CD4-positive, CD25-positive, alpha-beta regulatory T cell (primary cell): Measurements from ENCODE around the gene MT1H. TPM values are rescaled to one million over a fixed set of nuclear protein-coding genes. Genes with fewer than 3 reads are reported as not detected.

Source experiments
- ATAC-seq, 2 donors: fragments of 150-1000 bp; cut with Tn5 transposase; one replicate each; pipeline ENCODE4 v1.10.0; 2021; ENCODE audit warnings: low read depth in 2 of 2, moderate number of reproducible peaks in 2 of 2, moderate library complexity in 1 of 2
- DNase-seq, 3 donors: peaks; one replicate each; pipeline versions ENCODE4 v3.0.0 to v3.0.0-alpha.2; 2012 to 2022; ENCODE audit warnings: mixed read lengths in 1 of 3
- H3K27ac ChIP-seq: one replicate; pipeline ENCODE4 v1.7.0; 2013; ENCODE audit warnings: mild to moderate bottlenecking, low read length; ENCODE audit not compliant: insufficient read depth, poor library complexity, severe bottlenecking
- H3K27me3 ChIP-seq: one replicate; pipeline ENCODE4 v1.7.0; 2013; ENCODE audit warnings: low read length; ENCODE audit not compliant: control insufficient read depth, insufficient read depth
- H3K36me3 ChIP-seq: one replicate; pipeline ENCODE4 v1.7.0; 2013; ENCODE audit warnings: mild to moderate bottlenecking, low read length, moderate library complexity; ENCODE audit not compliant: control insufficient read depth, insufficient read depth
- H3K4me1 ChIP-seq: 2 replicates; pipeline ENCODE4 v1.7.0; 2013; ENCODE audit warnings: mild to moderate bottlenecking, low read length; ENCODE audit not compliant: insufficient read depth, control insufficient read depth, poor library complexity, severe bottlenecking
- H3K4me3 ChIP-seq: one replicate; pipeline ENCODE4 v1.7.0; 2013; ENCODE audit warnings: low read depth, mild to moderate bottlenecking, low read length, moderate library complexity
- H3K9me3 ChIP-seq, 2 experiments: 1 replicate in 1 of 2; 2 replicates in 1 of 2; pipeline ENCODE4 v1.7.0; 2013; ENCODE audit warnings: low read length in 2 of 2, mild to moderate bottlenecking in 1 of 2, moderate library complexity in 1 of 2; ENCODE audit not compliant: control insufficient read depth in 2 of 2
- H3K27ac Mint-ChIP-seq, 3 donors: one replicate each; pipeline ENCODE4 v1.8.0; 2020 to 2022; ENCODE audit warnings: mild to moderate bottlenecking in 3 of 3, mixed read lengths in 3 of 3, moderate library complexity in 2 of 3
- H3K27me3 Mint-ChIP-seq: one replicate; pipeline ENCODE4 v1.8.0; 2022; ENCODE audit warnings: mild to moderate bottlenecking, mixed read lengths
- H3K36me3 Mint-ChIP-seq: one replicate; pipeline ENCODE4 v1.8.0; 2020; ENCODE audit warnings: mixed read lengths
- H3K4me1 Mint-ChIP-seq, 4 donors: one replicate each; pipeline ENCODE4 v1.8.0; 2020 to 2022; ENCODE audit warnings: mixed read lengths in 4 of 4, mild to moderate bottlenecking in 1 of 4
- H3K4me3 Mint-ChIP-seq, 4 donors: one replicate each; pipeline ENCODE4 v1.8.0; 2020 to 2022; ENCODE audit warnings: mild to moderate bottlenecking in 4 of 4, mixed read lengths in 4 of 4, moderate library complexity in 3 of 4
- H3K9me3 Mint-ChIP-seq, 7 donors: one replicate each; pipeline ENCODE4 v1.8.0; 2020 to 2022; ENCODE audit warnings: mixed read lengths in 7 of 7, mild to moderate bottlenecking in 3 of 7, moderate library complexity in 2 of 7
- polyA plus RNA-seq, 4 donors: library from polyadenylated mRNA; unstranded; fragments of 300-500 nt; fragmentation: Illumina TruSeq; gene quantifications; one replicate each; pipeline ENCODE4 v1.2.3, GENCODE V29; 2021
- total RNA-seq: library from RNA; stranded (reverse); gene quantifications from one replicate; pipeline ENCODE4 v1.2.3, GENCODE V29; 2022

Gene MT1H
- total and polyA plus RNA-seq, 5 donors from 2014 or later = not detected

DNA sequence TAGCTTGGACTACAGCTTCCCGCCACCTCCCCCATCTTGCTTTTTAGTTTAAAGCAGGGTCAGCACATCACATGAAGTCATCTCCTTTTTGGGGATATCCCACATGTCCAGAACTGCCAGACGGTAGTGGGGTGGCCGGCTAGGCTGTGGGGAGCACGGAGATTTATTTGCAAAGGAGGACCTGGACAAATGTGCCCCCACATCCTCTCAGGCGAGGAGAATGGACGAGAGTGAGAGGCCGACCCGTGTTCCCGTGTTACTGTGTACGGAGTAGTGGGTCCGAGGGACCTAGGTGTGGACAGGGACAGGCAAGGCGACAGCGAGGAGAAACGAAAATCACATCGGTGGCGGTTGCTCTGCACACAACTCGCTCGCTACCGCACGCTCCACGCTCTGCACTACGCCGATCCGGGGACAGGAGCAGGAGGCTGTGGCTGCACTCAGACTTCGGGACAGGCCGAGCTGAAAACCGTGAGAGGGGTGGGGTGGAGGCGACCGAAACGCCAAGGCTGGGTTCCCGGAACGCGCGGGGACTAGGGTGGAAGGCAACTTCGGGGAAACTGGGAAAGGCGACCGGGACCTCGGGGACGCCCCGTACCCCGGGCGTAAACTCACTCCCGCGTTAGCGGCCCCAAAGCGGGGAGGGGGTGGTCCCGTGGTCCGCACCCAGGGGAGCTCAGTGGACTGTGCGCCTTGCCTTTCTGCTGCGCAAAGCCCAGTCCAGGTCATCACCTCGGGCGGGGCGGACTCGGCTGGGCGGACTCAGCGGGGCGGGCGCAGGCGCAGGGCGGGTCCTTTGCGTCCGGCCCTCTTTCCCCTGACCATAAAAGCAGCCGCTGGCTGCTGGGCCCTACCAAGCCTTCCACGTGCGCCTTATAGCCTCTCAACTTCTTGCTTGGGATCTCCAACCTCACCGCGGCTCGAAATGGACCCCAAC is 31.5 kb upstream of the MT1H start, which contains the start of gene MT1A:
Gene MT1A, plus strand, starts transcription at position 853 of the 937 bp plus-strand sequence. Its CDS starts 73 bp downstream, at position 926.
- ATAC-seq = no peak

DNA sequence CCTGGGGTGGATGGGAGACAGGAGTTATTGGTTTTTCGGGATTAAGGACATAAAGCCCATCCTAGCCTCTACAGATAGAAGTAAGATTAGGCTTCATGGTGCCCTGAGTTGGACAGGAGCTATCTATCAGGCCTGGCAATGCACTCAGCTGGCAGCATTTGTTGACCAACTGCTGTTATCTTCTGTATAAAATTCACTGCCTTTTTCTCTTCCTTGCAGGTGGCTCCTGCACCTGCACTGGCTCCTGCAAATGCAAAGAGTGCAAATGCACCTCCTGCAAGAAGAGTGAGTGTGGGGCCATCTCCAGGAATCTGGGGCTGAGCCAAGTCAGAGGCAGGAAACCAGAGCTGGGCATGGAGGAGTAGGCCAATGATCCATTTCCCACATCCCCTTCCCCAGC is 30.6 kb upstream of the MT1H start:
- peaks cover 27% of the 10 kb centered on the region for H3K4me1 ChIP-seq
- peaks cover 41% of the 10 kb centered on the region for H3K27me3 ChIP-seq
- Mint-ChIP-seq H3K9me3 (peaks cover 0 to 1% (median 0%) of the 10 kb centered on the region in 7 donors), H3K4me3 (no peak overlapping the region), H3K4me1 (peaks cover 0 to 35% (median 23%) of the 10 kb centered on the region in 4 donors), H3K27me3 (peaks cover 77% of the 10 kb centered on the region), H3K36me3 (no peaks in the 10 kb centered on the region), H3K27ac (no peak overlapping the region)
- H3K36me3 ChIP-seq = no peaks in the 10 kb centered on the region
- ATAC-seq (no peak), DNase-seq (no peak)
- H3K27ac ChIP-seq = no peak overlapping the region
- no peaks in the 10 kb centered on the region for H3K9me3 ChIP-seq
- no peak overlapping the region for H3K4me3 ChIP-seq

More for the DNA sequence above, 31.5 kb upstream of the MT1H start, which contains the start of gene MT1A:
- Histone ChIP-seq H3K4me1 (peaks cover 17% of the 10 kb centered on the region), H3K9me3 (no peaks in the 10 kb centered on the region), H3K36me3 (no peaks in the 10 kb centered on the region), H3K27ac (no peak within 1 kb of the TSS), H3K4me3 (no peak within 1 kb of the TSS), H3K27me3 (peaks cover 43% of the 10 kb centered on the region)
- Mint-ChIP-seq H3K36me3 (no peaks in the 10 kb centered on the region), H3K4me3 (peak within 1 kb of the TSS in 3 of 4 donors; percentile 8 to 29 (median 10)), H3K27ac (no peak within 1 kb of the TSS), H3K9me3 (peaks cover 0 to 1% (median 0%) of the 10 kb centered on the region in 7 donors), H3K4me1 (peaks cover 0 to 37% (median 19%) of the 10 kb centered on the region in 4 donors), H3K27me3 (peaks cover 87% of the 10 kb centered on the region)
- DNase-seq = no peak

DNA sequence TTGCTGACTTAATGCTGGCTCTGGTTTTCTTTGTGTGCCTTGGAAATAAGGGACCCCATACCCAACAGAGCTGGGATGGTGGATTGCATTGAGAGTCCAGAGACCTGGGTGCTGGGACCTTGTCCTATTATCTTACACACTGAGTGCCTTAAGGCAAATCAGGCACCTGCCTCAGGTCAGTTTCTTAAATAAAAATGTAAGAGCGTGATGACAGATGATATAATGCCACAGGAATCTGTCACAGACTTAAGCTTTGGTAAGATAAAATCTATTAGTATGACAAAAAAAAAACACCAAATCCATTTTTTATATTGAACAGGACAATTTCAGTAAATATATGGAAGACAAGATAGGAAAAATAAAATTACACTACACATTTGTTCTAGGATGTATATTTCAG is 29.5 kb upstream of the MT1H start:
- Histone ChIP-seq H3K27ac (no peak overlapping the region), H3K27me3 (peaks cover 37% of the 10 kb centered on the region), H3K4me3 (no peak overlapping the region), H3K4me1 (peaks cover 26% of the 10 kb centered on the region), H3K9me3 (no peaks in the 10 kb centered on the region), H3K36me3 (no peaks in the 10 kb centered on the region)
- Mint-ChIP-seq H3K27me3 (peaks cover 67% of the 10 kb centered on the region), H3K27ac (no peak overlapping the region), H3K4me1 (peaks cover 0 to 37% (median 18%) of the 10 kb centered on the region in 4 donors), H3K36me3 (no peaks in the 10 kb centered on the region), H3K4me3 (no peak overlapping the region), H3K9me3 (no peaks in the 10 kb centered on the region)
- DNase-seq = no peak
- no peak for ATAC-seq

DNA sequence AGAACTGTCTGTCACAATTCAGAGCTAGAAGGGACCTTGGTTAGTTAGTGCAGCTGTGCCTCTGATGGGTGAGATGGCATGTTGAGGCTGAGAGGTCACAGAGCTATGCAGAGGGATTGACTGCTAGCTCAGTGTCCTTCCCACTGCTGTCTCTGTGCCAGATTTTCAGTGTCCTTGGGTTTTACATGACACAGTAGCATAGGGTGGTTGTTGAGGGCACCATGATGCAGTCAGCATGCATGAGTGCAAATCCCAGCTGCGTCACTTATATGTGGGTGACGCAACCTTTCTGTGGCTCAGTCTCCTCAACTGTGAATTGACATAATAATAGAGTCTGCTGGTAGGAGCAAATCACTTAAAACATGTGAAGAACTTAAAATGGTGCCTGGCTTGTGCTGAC is 28.4 kb upstream of the MT1H start:
- H3K4me3 ChIP-seq = no peak overlapping the region
- Mint-ChIP-seq H3K27me3 (peaks cover 59% of the 10 kb centered on the region), H3K4me1 (peaks cover 0 to 30% (median 17%) of the 10 kb centered on the region in 4 donors), H3K27ac (no peak overlapping the region), H3K9me3 (no peaks in the 10 kb centered on the region), H3K36me3 (no peaks in the 10 kb centered on the region), H3K4me3 (no peak overlapping the region)
- no peak overlapping the region for H3K27ac ChIP-seq
- no peaks in the 10 kb centered on the region for H3K9me3 ChIP-seq
- H3K27me3 ChIP-seq = peaks cover 36% of the 10 kb centered on the region
- DNase-seq (no peak), ATAC-seq (no peak)
- no peaks in the 10 kb centered on the region for H3K36me3 ChIP-seq
- peaks cover 17% of the 10 kb centered on the region for H3K4me1 ChIP-seq

DNA sequence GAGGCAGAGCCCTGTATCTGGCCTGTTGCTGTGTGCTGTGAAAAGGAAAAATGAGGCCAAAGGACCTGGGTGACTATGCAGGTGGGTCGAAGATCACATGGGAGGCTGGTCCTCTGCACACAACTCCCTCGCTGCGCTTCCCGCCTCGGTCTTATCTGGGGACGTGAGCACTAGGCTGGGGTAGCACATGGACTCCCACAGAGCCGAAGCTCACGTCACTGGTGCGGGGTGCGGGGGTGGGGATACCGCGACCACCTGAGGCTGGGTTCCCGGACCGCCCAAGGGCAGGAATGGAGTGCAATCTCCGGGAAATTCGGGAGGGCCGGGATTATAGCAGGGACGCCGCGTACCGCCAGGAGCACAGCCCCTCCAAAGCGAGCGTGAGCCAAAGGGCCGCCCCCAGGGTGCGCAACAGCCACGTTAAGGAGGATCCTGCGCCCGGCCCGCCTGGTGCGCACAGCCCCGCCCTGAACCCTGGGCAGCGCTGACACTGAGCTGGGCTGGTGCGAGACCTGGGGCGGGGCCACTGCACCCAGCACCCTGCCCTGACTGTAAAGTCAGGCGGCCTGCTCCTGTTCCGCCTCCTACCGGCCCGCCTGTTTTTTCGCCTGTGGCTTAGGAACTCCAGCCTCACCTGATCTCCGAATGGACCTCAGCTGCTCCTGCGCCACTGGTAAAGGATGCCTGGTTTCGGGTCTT is 26.4 kb upstream of the MT1H start:
- ATAC-seq = peak; percentile 98 to 99
- H3K4me3 ChIP-seq = peak overlapping the region; percentile 45

DNA sequence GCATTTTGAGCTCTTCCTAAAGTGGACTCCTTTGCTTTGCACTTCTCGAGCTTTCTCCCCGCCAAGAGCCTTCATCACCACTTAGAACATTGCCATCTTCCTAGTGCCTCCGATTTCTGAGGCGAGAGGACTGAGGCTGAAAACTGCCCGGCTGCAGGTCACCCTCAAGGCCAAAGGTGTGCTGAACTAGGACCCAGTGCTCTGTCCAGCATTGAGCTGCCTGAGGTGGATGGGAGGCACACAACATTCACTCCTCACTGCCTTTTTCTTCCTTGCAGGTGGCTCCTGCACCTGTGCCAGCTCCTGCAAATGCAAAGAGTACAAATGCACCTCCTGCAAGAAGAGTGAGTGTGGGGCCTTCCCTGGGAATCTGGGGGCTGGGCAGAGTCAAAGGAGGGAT is 25.8 kb upstream of the MT1H start:
- no peak for ATAC-seq
- Mint-ChIP-seq H3K4me1 (peaks cover 0 to 24% (median 9%) of the 10 kb centered on the region in 4 donors), H3K36me3 (no peaks in the 10 kb centered on the region), H3K4me3 (peak overlapping the region; percentile 2 to 86 (median 46)), H3K9me3 (no peaks in the 10 kb centered on the region), H3K27me3 (peaks cover 56% of the 10 kb centered on the region), H3K27ac (peak overlapping the region in 2 of 3 donors; percentile 7 to 74)
- Histone ChIP-seq H3K36me3 (no peaks in the 10 kb centered on the region), H3K9me3 (no peaks in the 10 kb centered on the region), H3K27ac (no peak overlapping the region), H3K27me3 (peaks cover 17% of the 10 kb centered on the region), H3K4me1 (peaks cover 17% of the 10 kb centered on the region), H3K4me3 (peak overlapping the region; percentile 45)
- DNase-seq = no peak

More for the DNA sequence above, 26.4 kb upstream of the MT1H start:
- Mint-ChIP-seq H3K4me1 (peaks cover 0 to 24% (median 9%) of the 10 kb centered on the region in 4 donors), H3K4me3 (peak overlapping the region; percentile 17 to 86 (median 62)), H3K27ac (peak overlapping the region in 1 of 3 donors; percentile 74), H3K36me3 (no peaks in the 10 kb centered on the region), H3K27me3 (peaks cover 55% of the 10 kb centered on the region), H3K9me3 (no peaks in the 10 kb centered on the region)
- DNase-seq = peak; percentile 56 to 88 (median 62)
- Histone ChIP-seq H3K9me3 (no peaks in the 10 kb centered on the region), H3K27me3 (peaks cover 21% of the 10 kb centered on the region), H3K36me3 (no peaks in the 10 kb centered on the region), H3K4me1 (peaks cover 17% of the 10 kb centered on the region), H3K27ac (no peak overlapping the region)

DNA sequence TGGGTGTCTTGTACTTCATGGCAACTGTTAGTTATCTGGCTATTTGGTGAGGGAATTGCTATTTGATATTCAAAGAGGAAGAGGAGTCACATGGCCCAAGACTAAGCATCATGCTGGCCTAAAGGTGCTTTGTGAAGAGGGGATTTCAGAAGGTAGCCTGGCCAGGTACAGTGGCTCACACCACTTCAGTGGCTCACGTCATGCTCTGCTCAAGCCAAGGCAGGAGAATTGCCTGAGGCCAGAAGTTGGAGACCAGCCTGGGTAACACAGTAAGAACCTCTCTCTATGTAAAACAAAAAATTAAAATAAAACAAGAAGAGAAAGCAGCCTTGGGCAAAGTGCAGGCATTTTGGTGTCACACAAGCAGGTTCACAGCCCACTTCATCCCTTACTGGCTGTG is 24.3 kb upstream of the MT1H start:
- H3K27ac Mint-ChIP-seq = no peak overlapping the region
- Histone ChIP-seq H3K9me3 (no peaks in the 10 kb centered on the region), H3K27me3 (peaks cover 11% of the 10 kb centered on the region), H3K4me3 (no peak overlapping the region), H3K4me1 (peaks cover 17% of the 10 kb centered on the region), H3K36me3 (no peaks in the 10 kb centered on the region), H3K27ac (no peak overlapping the region)
- no peak for ATAC-seq
- H3K4me1 Mint-ChIP-seq = peaks cover 0 to 24% (median 9%) of the 10 kb centered on the region in 4 donors
- H3K4me3 Mint-ChIP-seq = peak overlapping the region in 1 of 4 donors; percentile 55
- peaks cover 49% of the 10 kb centered on the region for H3K27me3 Mint-ChIP-seq
- H3K9me3 Mint-ChIP-seq = no peaks in the 10 kb centered on the region
- DNase-seq = no peak
- H3K36me3 Mint-ChIP-seq = no peaks in the 10 kb centered on the region
